Endothelial cell of umbilical vein (primary cell): Measurements from ENCODE around the gene NBEA. TPM values are rescaled to one million over a fixed set of nuclear protein-coding genes. Genes with fewer than 3 reads are reported as not detected.

Source experiments
- BruUV-seq: library from RNA; stranded (reverse); fragments of 400-500 nt; replicated peaks from 2 replicates; lab custom pipeline; 2021; lab: Mats Ljungman, UMichigan
- CTCF ChIA-PET: fragments of 300-600, 350-600 bp; sonication (Branson Sonifier 250); formaldehyde crosslinking; loops from one replicate; lab custom pipeline; 2021; ENCODE audit warnings: antibody characterized with exemption, inconsistent platforms; lab: Charles Lee
- POLR2A ChIA-PET: fragments of 300-600, 350-600 bp; sonication (Branson Sonifier 250); formaldehyde crosslinking; loops from one replicate; lab custom pipeline; 2021; ENCODE audit warnings: antibody characterized with exemption, inconsistent platforms; lab: Charles Lee
- DNase-seq: peaks from one replicate; pipeline ENCODE4 v3.0.0-alpha.2; 2011; ENCODE audit warnings: low read depth, low spot score
- FAIRE-seq: peaks from 2 replicates; lab custom pipeline; 2011; peaks lifted over from hg19 to GRCh38; lab: Jason Lieb, UNC
- H2AFZ ChIP-seq: 2 replicates; pipeline ENCODE4 v1.6.0; 2012; ENCODE audit warnings: low read depth, low read length, control low read depth, inconsistent platforms
- H3K27ac ChIP-seq: 2 replicates; pipeline ENCODE4 v1.5.1; 2011; ENCODE audit warnings: low read depth, mild to moderate bottlenecking, control low read depth, low read length, moderate library complexity; ENCODE audit not compliant: insufficient read depth
- H3K27me3 ChIP-seq, 2 experiments: 2 replicates each; pipeline versions ENCODE4 v1.6.0 to v1.6.1; 2011; ENCODE audit warnings: low read length in 2 of 2, mixed read lengths in 1 of 2; ENCODE audit not compliant: control insufficient read depth in 2 of 2, insufficient read depth in 2 of 2
- H3K36me3 ChIP-seq, 2 experiments: 2 replicates in 1 of 2; 3 replicates in 1 of 2; pipeline ENCODE4 v1.5.1; 2011; ENCODE audit warnings: low read length in 2 of 2, mild to moderate bottlenecking in 1 of 2, moderate library complexity in 1 of 2; ENCODE audit not compliant: control insufficient read depth in 2 of 2, insufficient read depth in 2 of 2; ENCODE audit errors: extremely low read depth in 1 of 2
- H3K4me1 ChIP-seq: 3 replicates; pipeline ENCODE4 v1.5.1; 2011; ENCODE audit warnings: mild to moderate bottlenecking, low read length; ENCODE audit not compliant: control insufficient read depth, insufficient read depth; ENCODE audit errors: extremely low read depth
- H3K4me2 ChIP-seq: 2 replicates; pipeline ENCODE4 v1.6.1; 2011; ENCODE audit warnings: low read length, control low read depth, mixed read lengths; ENCODE audit not compliant: insufficient read depth
- H3K4me3 ChIP-seq, 3 experiments: fragments of 200-600 bp in 1 of 3; sonication (generic), shearing (Covaris generic) in 1 of 3; replicated peaks in 1 of 3; 2 replicates each; pipeline ENCODE4 v1.5.1; 2011 to 2016; ENCODE audit warnings: control low read depth in 3 of 3, low read length in 3 of 3, mild to moderate bottlenecking in 2 of 3, inconsistent platforms in 1 of 3, low read depth in 1 of 3, moderate library complexity in 1 of 3; ENCODE audit not compliant: insufficient read depth in 1 of 3
- H3K79me2 ChIP-seq: 2 replicates; pipeline ENCODE4 v1.6.0; 2012; ENCODE audit warnings: low read length, inconsistent platforms; ENCODE audit not compliant: control insufficient read depth, insufficient read depth
- H3K9ac ChIP-seq: replicated peaks from 2 replicates; pipeline ENCODE3; 2011; ENCODE audit warnings: low read length, control low read depth; ENCODE audit not compliant: insufficient read depth; ENCODE audit errors: extremely low read depth
- H3K9me1 ChIP-seq: replicated peaks from 3 replicates; pipeline ENCODE4 v1.6.0; 2011; ENCODE audit warnings: mild to moderate bottlenecking, low read length; ENCODE audit not compliant: control insufficient read depth, insufficient read depth; ENCODE audit errors: extremely low read depth
- H3K9me3 ChIP-seq: replicated peaks from 2 replicates; pipeline ENCODE4 v1.5.1; 2012; ENCODE audit warnings: low read length, inconsistent platforms; ENCODE audit not compliant: control insufficient read depth, insufficient read depth
- H4K20me1 ChIP-seq: replicated peaks from 2 replicates; pipeline ENCODE3; 2011; ENCODE audit warnings: mild to moderate bottlenecking, low read length; ENCODE audit not compliant: control insufficient read depth, insufficient read depth; ENCODE audit errors: extremely low read depth
- CTCF ChIP-seq, 2 donors: IDR thresholded peaks; 1 replicate in 1 of 2; 2 replicates in 1 of 2; pipeline ENCODE4 v1.5.1; 2011; ENCODE audit warnings: low read length in 2 of 2, mild to moderate bottlenecking in 2 of 2, moderate library complexity in 2 of 2, control low read depth in 1 of 2, inconsistent platforms in 1 of 2, low read depth in 1 of 2; ENCODE audit not compliant: insufficient read depth in 1 of 2; ENCODE audit errors: extremely low read depth in 1 of 2
- EZH2 ChIP-seq: IDR thresholded peaks from 2 replicates; pipeline ENCODE4 v1.6.1; 2012; ENCODE audit warnings: borderline replicate concordance, low read depth, mild to moderate bottlenecking, moderate library complexity, low read length, inconsistent platforms; ENCODE audit not compliant: severe bottlenecking
- FOS ChIP-seq: IDR thresholded peaks from 2 replicates; pipeline ENCODE4 v1.6.1; 2011; ENCODE audit warnings: mild to moderate bottlenecking, low read length, moderate library complexity, borderline replicate concordance; ENCODE audit not compliant: insufficient read depth
- GATA2 ChIP-seq: IDR thresholded peaks from 2 replicates; pipeline ENCODE4 v1.7.0; 2011; ENCODE audit warnings: low read depth, mild to moderate bottlenecking, moderate library complexity, mixed read lengths, low read length; ENCODE audit not compliant: insufficient read length, insufficient read depth
- JUN ChIP-seq: IDR thresholded peaks from 2 replicates; pipeline ENCODE4 v1.6.1; 2011; ENCODE audit warnings: borderline replicate concordance, low read depth; ENCODE audit not compliant: insufficient read length, insufficient read depth
- MAX ChIP-seq: IDR thresholded peaks from 2 replicates; pipeline ENCODE4 v1.6.1; 2011; ENCODE audit not compliant: insufficient read depth, insufficient read length
- MYC ChIP-seq: IDR thresholded peaks from one replicate; pipeline ENCODE4 v1.6.1; 2011; ENCODE audit warnings: mild to moderate bottlenecking, low read depth, low read length
- POLR2A ChIP-seq: IDR thresholded peaks from 2 replicates; pipeline ENCODE4 v1.6.1; 2012; ENCODE audit warnings: low read depth, mild to moderate bottlenecking, control low read depth, low read length
- POLR2AphosphoS5 ChIP-seq: IDR thresholded peaks from 2 replicates; pipeline ENCODE4 v1.6.1; 2012; ENCODE audit warnings: low read depth, mild to moderate bottlenecking, control low read depth, low read length, moderate library complexity; ENCODE audit not compliant: insufficient read depth
- dilution Hi-C: fragments of 300-500 bp; cut with MboI; formaldehyde crosslinking; loops from one replicate; pipeline ENCODE4 v1.15.0; 2019; ENCODE audit warnings: low sequenced_read_pairs; ENCODE audit not compliant: extremely low pct_ligation_motif_present
- intact Hi-C: fragments of 100-400 bp; cut with micrococcal nuclease; formaldehyde crosslinking; loops from one replicate; pipeline ENCODE4 v1.10.0; 2022
- polyA plus RNA-seq, 4 experiments: library from polyadenylated mRNA; depleted of rRNA in 3 of 4; stranded (reverse) in 3 of 4; unstranded in 1 of 4; fragments of >200 nt; gene quantifications; 2 replicates each; pipeline versions ENCODE4 v1.2.1 to v1.2.3, GENCODE V29; 2011 to 2012; ENCODE audit warnings: missing spikeins in 1 of 4
- total RNA-seq: library from RNA; stranded (reverse); gene quantifications from 2 replicates; pipeline ENCODE4 v1.2.3, GENCODE V29; 2021

The NBEA gene
- total and polyA plus RNA-seq, 2 donors (not counting 3 experiments of a cell fraction or from before 2014, with no cell fraction given), result 3.0 to 4.8 TPM

GRCh38 chr13:35482527-35482926 lies 540.5 kb downstream of the NBEA start:
- FAIRE-seq, result no peak
- Histone ChIP-seq H3K4me2 (no peak overlapping the region), H3K27me3 (no peaks in the 10 kb centered on the region), H3K27ac (no peak overlapping the region), H3K9me3 (no peaks in the 10 kb centered on the region), H4K20me1 (no peaks in the 10 kb centered on the region), H3K4me3 (no peak overlapping the region), H3K36me3 (no peaks in the 10 kb centered on the region), H2AFZ (no peak overlapping the region), H3K9me1 (peaks cover 2% of the 10 kb centered on the region), H3K79me2 (no peaks in the 10 kb centered on the region), H3K9ac (no peak overlapping the region), H3K4me1 (no peaks in the 10 kb centered on the region)
- TF ChIP-seq MAX (no peak), EZH2 (no peak), MYC (no peak), POLR2A (no peak), GATA2 (no peak), FOS (no peak), JUN (no peak), POLR2AphosphoS5 (no peak), CTCF (IDR thresholded peaks at IDR 0.05; ENCODE audit: extremely low read depth in 1 of 2, insufficient read depth in 1 of 2, low read depth in 1 of 2, low read length in 2 of 2) (no peak)
- POLR2A ChIA-PET, result no interaction called here
- DNase-seq, result no peak
- BruUV-seq, result no TSS peak
- intact Hi-C loops (no loop called here), dilution Hi-C loops (no loop called here)
- CTCF ChIA-PET, result no interaction called here
